ENCODE measurements around the gene ATG14. TPM values are rescaled to one million over a fixed set of nuclear protein-coding genes. Genes with fewer than 3 reads are reported as not detected.

ATG14 gene
- total and polyA plus RNA-seq, 2 of the 13 experiments (the other 11 are each of a cell fraction or from before 2014, with no cell fraction given), result 7.2 to 9.1 TPM

- TF ChIP-seq KDM2A (CRISPR knock-in tag; IDR thresholded peaks at IDR 0.05; ENCODE audit: borderline replicate concordance, low read depth) (no peak), SNAPC4 (CRISPR knock-in tag; IDR thresholded peaks at IDR 0.05) (no peak), ZBTB7B (CRISPR knock-in tag; IDR thresholded peaks at IDR 0.05) (no peak), ZNF296 (CRISPR knock-in tag; conservative IDR thresholded peaks at IDR 0.05) (no peak)
Measured at GRCh38 chr14:55372825-55373224, 38.8 kb downstream of the ATG14 start (continued).

- DNase-seq (ENCODE audit: low spot score) (no peak), ATAC-seq (no peak), FAIRE-seq (no peak)
- Histone ChIP-seq H3K9ac (ENCODE audit: insufficient read depth, low read depth, low read length) (no peak overlapping the region), H3K9me3 (ENCODE audit: low read length) (no peaks in the 10 kb centered on the region), H3K27me3 (ENCODE audit: control insufficient read depth in 1 of 2, insufficient read depth in 2 of 2, low read length in 2 of 2) (no peaks in the 10 kb centered on the region), H3K4me1 (ENCODE audit: insufficient read depth, low read length) (no peaks in the 10 kb centered on the region), H4K20me1 (ENCODE audit: insufficient read depth, low read length) (no peaks in the 10 kb centered on the region), H3K4me2 (ENCODE audit: low read depth, low read length) (no peak overlapping the region), H3K79me2 (ENCODE audit: insufficient read depth, low read length) (no peaks in the 10 kb centered on the region), H3K36me3 (replicated peaks in 1 of 2; ENCODE audit: control insufficient read depth in 1 of 2, insufficient read depth in 2 of 2, low read length in 2 of 2) (peaks cover 5 to 25% of the 10 kb centered on the region in 2 experiments), H2AFZ (ENCODE audit: low read length) (no peak overlapping the region), H3K27ac (ENCODE audit: extremely low read length, insufficient read depth, low read length) (no peak overlapping the region), H3K4me3 (replicated peaks in 1 of 3; ENCODE audit: insufficient read depth in 1 of 3, low read depth in 2 of 3, low read length in 3 of 3) (no peak overlapping the region)
- no TSS peak for BruUV-seq (replicated peaks)
- in situ Hi-C loops (cut with HindIII; ENCODE audit: extremely low pct_ligation_motif_present, low pct_unique_long_range_greater_than_20kb), result no loop called here
- intact Hi-C loops (cut with micrococcal nuclease; ENCODE audit: unreplicated experiment), result no loop called here
- ChIA-PET CTCF (ENCODE audit: low intra/inter-chr PET ratio, low total read pairs) (no interaction called here), POLR2A (no interaction called here)
- 98% methylated on average over 1 of the region's 1 CpG for WGBS (ENCODE audit: low lambda C conversion rate)
- TF ChIP-seq CEBPG (CRISPR knock-in tag; IDR thresholded peaks at IDR 0.05), result no peak
- TF ChIP-seq TIGD3 (CRISPR knock-in tag; IDR thresholded peaks at IDR 0.05; ENCODE audit: borderline replicate concordance), result no peak
- no peak for TF ChIP-seq NCOA5 (CRISPR knock-in tag; IDR thresholded peaks at IDR 0.05)
- no peak for TF ChIP-seq TRIM24 (CRISPR knock-in tag; IDR thresholded peaks at IDR 0.05)
- TF ChIP-seq ZNF687 (CRISPR knock-in tag; IDR thresholded peaks at IDR 0.05), result no peak
- TF ChIP-seq ZNF33A (CRISPR knock-in tag; IDR thresholded peaks at IDR 0.05; ENCODE audit: borderline replicate concordance), result no peak
- TF ChIP-seq NRL (CRISPR knock-in tag; IDR thresholded peaks at IDR 0.05; ENCODE audit: borderline replicate concordance), result no peak
- TF ChIP-seq ZNF614 (CRISPR knock-in tag; IDR thresholded peaks at IDR 0.05; ENCODE audit: borderline replicate concordance), result no peak
- TF ChIP-seq MAFG (CRISPR knock-in tag; IDR thresholded peaks at IDR 0.05), result no peak
- TF ChIP-seq ZNF749 (CRISPR knock-in tag; IDR thresholded peaks at IDR 0.05; ENCODE audit: borderline replicate concordance), result no peak
Measured at GRCh38 chr14:55372423-55372822, 39.2 kb downstream of the ATG14 start.

Data from HepG2 (cell line).